ENCODE measurements around the gene UAP1L1. TPM values are rescaled to one million over a fixed set of nuclear protein-coding genes. Genes with fewer than 3 reads are reported as not detected.
"Not testable (repeated sequence)": the region's sequence is repeated elsewhere in the genome, so short reads cannot be mapped to it uniquely, and the experiment has no call there.

Gene UAP1L1
- total and polyA plus RNA-seq, 9 of the 15 experiments (the other 6 are each of a cell fraction or from before 2014, with no cell fraction given), result 0.20 to 8.6 (median 3.7) TPM

DNA sequence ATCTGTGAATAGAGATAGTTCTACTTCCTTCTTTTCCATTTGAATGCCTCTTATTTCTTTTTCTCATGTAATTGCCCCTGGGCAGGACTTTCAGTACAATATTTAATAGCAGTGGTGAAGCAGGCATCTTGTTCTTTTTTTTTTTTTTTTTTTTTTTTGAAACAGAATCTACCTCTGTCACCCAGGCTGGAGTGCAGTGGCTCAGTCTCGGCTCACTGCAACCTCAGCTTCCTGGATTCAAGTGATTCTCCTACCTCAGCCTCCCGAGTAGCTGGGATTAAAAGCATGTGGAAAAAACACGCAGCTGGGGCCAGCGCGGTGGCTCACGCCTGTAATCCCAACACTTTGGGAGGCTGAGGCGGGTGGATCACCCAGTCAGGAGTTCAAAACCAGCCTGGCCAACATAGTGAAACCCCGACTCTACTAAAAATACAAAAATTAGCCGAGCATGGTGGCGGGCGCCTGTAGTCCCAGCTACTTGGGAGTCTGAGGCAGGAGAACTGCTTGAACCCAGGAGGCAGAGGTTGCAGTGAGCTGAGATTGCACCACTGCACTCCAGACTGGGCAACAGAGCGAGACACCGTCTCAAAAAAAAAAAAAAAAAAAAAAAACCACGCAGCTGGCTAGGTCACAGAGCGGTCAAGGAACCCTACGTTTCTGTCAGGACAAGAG lies 45.6 kb downstream of the UAP1L1 start:
- in situ Hi-C loops (cut with MboI); H3K9me3 ChIP-seq (replicated peaks; ENCODE audit: control insufficient read depth, insufficient read depth, low read depth, low read length); H3K36me3 ChIP-seq (ENCODE audit: control insufficient read depth, insufficient read depth, low read length); H2AFZ ChIP-seq (ENCODE audit: low read depth, low read length); H3K27me3 ChIP-seq (ENCODE audit: control insufficient read depth in 2 of 2, insufficient read depth in 2 of 2, low read length in 2 of 2); H4K20me1 ChIP-seq (replicated peaks; ENCODE audit: control insufficient read depth, insufficient read depth, low read length); FAIRE-seq; H3K4me2 ChIP-seq (ENCODE audit: insufficient read depth, low read length); H3K9ac ChIP-seq (ENCODE audit: insufficient read depth in 1 of 2, low read depth in 2 of 2, low read length in 2 of 2); intact Hi-C loops (cut with micrococcal nuclease); DNase-seq (ENCODE audit: extremely low read depth in 1 of 4, low spot score in 3 of 4); H3K9me1 ChIP-seq (ENCODE audit: control insufficient read depth, insufficient read depth, low read length); H3K4me3 ChIP-seq; ATAC-seq; BruUV-seq (replicated peaks): not testable (repeated sequence)
- CTCF ChIA-PET (ENCODE audit: low intra/inter-chr PET ratio), result interaction anchor here (2.0 kb wide), 1 partner anchor 114 kb away, joined by 4 read pairs; no protein-coding TSS in a partner anchor
- peaks cover 18% of the 10 kb centered on the region for H3K79me2 ChIP-seq (ENCODE audit: control insufficient read depth, insufficient read depth, low read length)
- peaks cover 15 to 22% of the 10 kb centered on the region in 2 experiments for H3K4me1 ChIP-seq (replicated peaks in 1 of 2; ENCODE audit: control insufficient read depth in 2 of 2, insufficient read depth in 2 of 2, low read length in 2 of 2)
- POLR2A ChIA-PET, result interaction anchor here (1.5 kb wide), 1 partner anchor 32 kb away, joined by 4 read pairs; no protein-coding TSS in a partner anchor
- whole genome bisulfite sequencing (ENCODE audit: insufficient coverage, low coverage, missing lambda C conversion rate), result 90% methylated on average over 10 of the region's 16 CpGs
- H3K27ac ChIP-seq (ENCODE audit: extremely low read depth, low read depth, low read length), result peak overlapping the region; percentile 27; the same call in 1 of the 3 replicates

DNA sequence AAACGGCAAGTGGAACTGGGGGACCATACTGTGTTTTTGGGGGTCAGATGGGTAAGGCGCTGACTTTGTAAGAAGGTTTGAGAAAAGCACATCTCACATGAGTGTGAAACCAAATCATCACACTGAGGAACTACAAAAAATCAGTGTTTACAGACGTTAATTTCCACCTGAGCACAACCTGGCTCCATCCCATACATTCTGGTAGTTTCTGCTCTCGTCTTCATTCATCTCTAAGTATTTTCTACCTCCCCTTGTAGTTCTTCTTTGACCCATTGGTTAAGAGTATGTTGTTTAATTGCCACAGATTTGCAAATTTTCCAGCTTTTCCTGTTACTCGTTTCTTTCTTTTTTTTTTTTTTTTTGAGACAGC lies 46.1 kb downstream of the UAP1L1 start:
- no peak for DNase-seq (ENCODE audit: extremely low read depth in 1 of 4, low spot score in 3 of 4)
- peaks cover 16 to 25% of the 10 kb centered on the region in 2 experiments for H3K4me1 ChIP-seq (replicated peaks in 1 of 2; ENCODE audit: control insufficient read depth in 2 of 2, insufficient read depth in 2 of 2, low read length in 2 of 2)
- in situ Hi-C loops (cut with MboI), result no loop called here
- TF ChIP-seq HNRNPLL (IDR thresholded peaks at IDR 0.05; ENCODE audit: low read depth, low read length, poor library complexity, severe bottlenecking) (no peak), ZC3H11A (IDR thresholded peaks at IDR 0.05; ENCODE audit: low read depth, low read length) (no peak), ESRRA (IDR thresholded peaks at IDR 0.05; ENCODE audit: borderline replicate concordance, low read depth) (no peak), POLR2H (tag; IDR thresholded peaks at IDR 0.05; ENCODE audit: low read depth) (no peak), KDM1A (IDR thresholded peaks at IDR 0.05) (no peak), FOXP1 (CRISPR knock-in tag; IDR thresholded peaks at IDR 0.05) (no peak), TAF1 (IDR thresholded peaks at IDR 0.05; ENCODE audit: control insufficient read depth, extremely low read depth, insufficient read depth, low read length, severe bottlenecking) (no peak), LARP7 (IDR thresholded peaks at IDR 0.05) (no peak)
- TF ChIP-seq, protein P1, sequence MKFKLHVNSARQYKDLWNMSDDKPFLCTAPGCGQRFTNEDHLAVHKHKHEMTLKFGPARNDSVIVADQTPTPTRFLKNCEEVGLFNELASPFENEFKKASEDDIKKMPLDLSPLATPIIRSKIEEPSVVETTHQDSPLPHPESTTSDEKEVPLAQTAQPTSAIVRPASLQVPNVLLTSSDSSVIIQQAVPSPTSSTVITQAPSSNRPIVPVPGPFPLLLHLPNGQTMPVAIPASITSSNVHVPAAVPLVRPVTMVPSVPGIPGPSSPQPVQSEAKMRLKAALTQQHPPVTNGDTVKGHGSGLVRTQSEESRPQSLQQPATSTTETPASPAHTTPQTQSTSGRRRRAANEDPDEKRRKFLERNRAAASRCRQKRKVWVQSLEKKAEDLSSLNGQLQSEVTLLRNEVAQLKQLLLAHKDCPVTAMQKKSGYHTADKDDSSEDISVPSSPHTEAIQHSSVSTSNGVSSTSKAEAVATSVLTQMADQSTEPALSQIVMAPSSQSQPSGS (CRISPR knock-in tag; IDR thresholded peaks at IDR 0.05), result no peak
- TF ChIP-seq, protein P2, sequence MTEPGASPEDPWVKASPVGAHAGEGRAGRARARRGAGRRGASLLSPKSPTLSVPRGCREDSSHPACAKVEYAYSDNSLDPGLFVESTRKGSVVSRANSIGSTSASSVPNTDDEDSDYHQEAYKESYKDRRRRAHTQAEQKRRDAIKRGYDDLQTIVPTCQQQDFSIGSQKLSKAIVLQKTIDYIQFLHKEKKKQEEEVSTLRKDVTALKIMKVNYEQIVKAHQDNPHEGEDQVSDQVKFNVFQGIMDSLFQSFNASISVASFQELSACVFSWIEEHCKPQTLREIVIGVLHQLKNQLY (CRISPR knock-in tag; conservative IDR thresholded peaks at IDR 0.05), result no peak
- TF ChIP-seq, protein P3, sequence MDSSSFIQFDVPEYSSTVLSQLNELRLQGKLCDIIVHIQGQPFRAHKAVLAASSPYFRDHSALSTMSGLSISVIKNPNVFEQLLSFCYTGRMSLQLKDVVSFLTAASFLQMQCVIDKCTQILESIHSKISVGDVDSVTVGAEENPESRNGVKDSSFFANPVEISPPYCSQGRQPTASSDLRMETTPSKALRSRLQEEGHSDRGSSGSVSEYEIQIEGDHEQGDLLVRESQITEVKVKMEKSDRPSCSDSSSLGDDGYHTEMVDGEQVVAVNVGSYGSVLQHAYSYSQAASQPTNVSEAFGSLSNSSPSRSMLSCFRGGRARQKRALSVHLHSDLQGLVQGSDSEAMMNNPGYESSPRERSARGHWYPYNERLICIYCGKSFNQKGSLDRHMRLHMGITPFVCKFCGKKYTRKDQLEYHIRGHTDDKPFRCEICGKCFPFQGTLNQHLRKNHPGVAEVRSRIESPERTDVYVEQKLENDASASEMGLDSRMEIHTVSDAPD (CRISPR knock-in tag; IDR thresholded peaks at IDR 0.05), result no peak

More for the DNA sequence above, 46.1 kb downstream of the UAP1L1 start:
- Histone ChIP-seq H3K4me2 (ENCODE audit: insufficient read depth, low read length) (no peak overlapping the region), H3K9me1 (ENCODE audit: control insufficient read depth, insufficient read depth, low read length) (no peaks in the 10 kb centered on the region), H3K9me3 (replicated peaks; ENCODE audit: control insufficient read depth, insufficient read depth, low read depth, low read length) (no peaks in the 10 kb centered on the region), H3K9ac (ENCODE audit: insufficient read depth in 1 of 2, low read depth in 2 of 2, low read length in 2 of 2) (no peak overlapping the region), H3K36me3 (ENCODE audit: control insufficient read depth, insufficient read depth, low read length) (peaks cover 2% of the 10 kb centered on the region; the same call in 1 of the 3 replicates), H2AFZ (ENCODE audit: low read depth, low read length) (no peak overlapping the region), H4K20me1 (replicated peaks; ENCODE audit: control insufficient read depth, insufficient read depth, low read length) (no peaks in the 10 kb centered on the region), H3K27ac (ENCODE audit: extremely low read depth, low read depth, low read length) (no peak overlapping the region), H3K4me3 (no peak overlapping the region), H3K79me2 (ENCODE audit: control insufficient read depth, insufficient read depth, low read length) (peaks cover 23% of the 10 kb centered on the region), H3K27me3 (ENCODE audit: control insufficient read depth in 2 of 2, insufficient read depth in 2 of 2, low read length in 2 of 2) (no peaks in the 10 kb centered on the region)
- intact Hi-C loops (cut with micrococcal nuclease), result no loop called here
- no peak for ATAC-seq
- CTCF ChIA-PET (ENCODE audit: low intra/inter-chr PET ratio), result interaction anchor here (2.0 kb wide), 1 partner anchor 113 kb away, joined by 4 read pairs; no protein-coding TSS in a partner anchor
- no peak for FAIRE-seq
- POLR2A ChIA-PET, result interaction anchor here (1.5 kb wide), 1 partner anchor 33 kb away, joined by 4 read pairs; no protein-coding TSS in a partner anchor
- 81% methylated on average over 4 of the region's 5 CpGs for WGBS (ENCODE audit: insufficient coverage, low coverage, missing lambda C conversion rate)
- no TSS peak for BruUV-seq (replicated peaks)

All from K562 (cell line).